Stimulated activated naive CD4-positive, alpha-beta T cell treated with Interleukin-2 at 50 U/mL for 16 hours (primary cell): ENCODE data around the gene SLC35E3.
"Not testable (repeated sequence)": the region's sequence is repeated elsewhere in the genome, so short reads cannot be mapped to it uniquely, and the experiment has no call there.

Experiments used
- DNase-seq: peaks from one replicate; lab custom pipeline; 2025; lab: John Stamatoyannopoulos, UW

SLC35E3 gene

DNA sequence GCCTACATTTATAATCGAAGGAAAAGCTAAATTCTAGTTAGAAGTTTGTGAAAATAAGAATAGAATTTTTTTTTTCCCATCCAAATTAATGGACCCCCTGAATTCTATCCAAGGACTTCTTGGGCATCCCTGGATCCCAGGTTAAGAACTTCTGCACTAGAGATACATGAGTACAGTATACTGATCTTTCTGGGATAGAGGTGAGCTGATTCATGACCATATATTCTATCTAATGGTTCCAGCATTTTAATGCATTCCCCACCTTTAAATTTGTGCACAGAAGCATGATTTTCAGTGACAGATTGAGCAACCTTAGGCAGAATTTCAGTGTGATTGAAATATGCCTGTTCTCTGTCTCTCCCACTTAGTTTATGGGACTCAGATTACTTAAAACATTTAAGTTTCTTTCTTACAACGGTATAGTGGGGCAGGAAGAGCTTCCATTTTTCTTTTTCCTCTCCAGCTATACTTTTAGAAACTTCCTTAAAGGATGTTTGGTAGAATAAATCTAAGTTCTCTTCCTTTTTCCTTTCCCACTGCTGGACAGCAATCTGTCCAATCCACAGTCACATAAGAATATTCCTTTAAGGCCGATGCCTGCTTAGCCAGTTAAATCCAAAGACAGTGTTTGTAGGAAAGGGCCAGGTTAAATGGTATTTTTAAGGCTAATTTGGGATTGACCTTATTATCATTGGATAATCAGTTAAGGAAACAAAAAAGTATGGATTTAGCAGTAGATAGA lies 68.7 kb downstream of the SLC35E3 start:
- no peak for DNase-seq

DNA sequence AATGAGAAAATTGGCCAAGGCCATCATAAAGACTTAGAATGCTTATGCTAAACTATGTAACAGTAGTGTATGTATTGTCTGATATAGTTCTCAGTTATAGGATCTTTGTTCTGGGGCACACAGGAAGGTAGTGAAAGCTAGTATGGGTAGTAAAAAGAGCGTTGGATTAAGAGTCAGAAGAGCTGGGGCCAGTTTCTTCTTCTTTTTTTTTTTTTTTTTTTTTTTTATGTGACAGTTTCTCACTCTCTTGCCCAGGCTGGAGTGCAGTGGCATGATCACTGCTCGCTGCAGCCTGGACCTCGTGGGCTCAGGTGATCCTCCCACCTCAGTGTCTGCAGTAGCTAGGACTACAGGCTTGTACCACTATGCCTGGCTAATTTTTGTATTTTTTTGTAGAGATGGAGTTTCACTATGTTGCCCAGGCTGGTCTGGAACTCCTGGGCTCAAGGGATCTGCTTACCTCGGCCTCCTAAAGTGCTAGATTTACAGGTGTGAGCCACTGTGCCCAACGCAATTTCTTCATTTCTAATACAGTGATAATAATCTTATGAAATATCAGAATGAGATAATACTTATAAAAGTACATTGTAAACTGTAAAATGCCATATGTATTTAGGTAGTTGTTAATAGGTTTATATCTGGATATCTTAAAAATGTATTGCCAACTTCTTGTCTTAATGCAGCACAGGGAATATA lies 69.4 kb downstream of the SLC35E3 start:
- no peak for DNase-seq

DNA sequence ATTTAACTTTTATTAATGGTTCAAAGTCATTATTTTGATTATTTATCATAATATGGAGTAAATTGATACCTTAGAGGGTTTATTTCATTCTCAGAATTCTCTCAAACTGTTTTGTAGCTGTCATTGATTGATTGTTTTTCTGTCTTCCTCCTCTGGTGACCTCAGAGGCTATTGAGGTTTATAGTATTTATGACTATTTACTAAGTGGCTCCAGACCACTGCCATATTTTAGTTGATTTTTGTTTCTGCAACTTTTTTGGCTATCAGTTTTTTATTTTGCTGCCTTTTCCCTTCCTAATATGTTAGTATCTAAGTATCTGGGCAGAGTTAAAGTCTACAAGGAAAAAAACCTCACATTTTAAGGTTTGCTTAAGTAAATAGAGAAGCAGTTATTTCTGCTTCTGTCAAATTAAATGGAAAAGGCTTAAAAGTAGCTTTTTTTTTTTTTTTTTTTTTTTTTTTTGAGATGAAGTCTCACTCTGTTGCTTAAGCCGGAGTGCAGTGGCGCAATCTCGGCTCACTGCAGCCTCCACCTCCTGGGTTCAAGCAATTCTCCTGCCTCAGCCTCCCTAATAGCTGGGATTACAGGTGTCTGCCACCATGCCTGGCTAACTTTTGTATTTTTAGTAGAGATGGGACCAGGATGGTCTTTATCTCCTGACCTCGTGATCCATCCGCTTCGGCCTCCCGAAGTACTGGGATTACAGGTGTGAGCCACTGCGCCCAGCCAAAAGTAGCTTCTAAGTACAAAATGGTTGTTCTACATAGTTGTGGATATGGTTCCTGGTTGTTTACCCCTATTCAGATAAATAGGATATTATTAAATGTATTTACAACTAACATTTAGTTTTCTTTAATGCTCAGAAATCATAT lies 70.2 kb downstream of the SLC35E3 start:
- DNase-seq: no peak

DNA sequence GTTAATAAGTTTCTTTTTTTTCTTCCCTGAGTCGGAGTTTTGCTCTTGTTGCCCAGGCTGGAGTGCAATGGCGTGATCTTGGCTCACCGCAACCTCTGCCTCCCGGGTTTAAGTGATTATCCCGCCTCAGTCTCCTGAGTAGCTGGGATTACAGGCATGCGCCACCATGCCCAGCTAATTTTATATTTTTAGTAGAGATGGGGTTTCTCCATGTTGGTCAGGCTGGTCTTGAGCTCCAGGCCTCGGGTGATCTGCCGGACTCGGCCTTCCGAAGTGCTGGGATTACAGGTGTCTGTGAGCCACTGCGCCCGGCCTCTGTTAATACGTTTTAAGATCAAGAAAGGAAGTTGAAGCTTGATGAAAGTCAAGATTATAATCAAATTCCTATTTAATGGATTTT lies 73.5 kb downstream of the SLC35E3 start:
- not testable (repeated sequence) for DNase-seq

DNA sequence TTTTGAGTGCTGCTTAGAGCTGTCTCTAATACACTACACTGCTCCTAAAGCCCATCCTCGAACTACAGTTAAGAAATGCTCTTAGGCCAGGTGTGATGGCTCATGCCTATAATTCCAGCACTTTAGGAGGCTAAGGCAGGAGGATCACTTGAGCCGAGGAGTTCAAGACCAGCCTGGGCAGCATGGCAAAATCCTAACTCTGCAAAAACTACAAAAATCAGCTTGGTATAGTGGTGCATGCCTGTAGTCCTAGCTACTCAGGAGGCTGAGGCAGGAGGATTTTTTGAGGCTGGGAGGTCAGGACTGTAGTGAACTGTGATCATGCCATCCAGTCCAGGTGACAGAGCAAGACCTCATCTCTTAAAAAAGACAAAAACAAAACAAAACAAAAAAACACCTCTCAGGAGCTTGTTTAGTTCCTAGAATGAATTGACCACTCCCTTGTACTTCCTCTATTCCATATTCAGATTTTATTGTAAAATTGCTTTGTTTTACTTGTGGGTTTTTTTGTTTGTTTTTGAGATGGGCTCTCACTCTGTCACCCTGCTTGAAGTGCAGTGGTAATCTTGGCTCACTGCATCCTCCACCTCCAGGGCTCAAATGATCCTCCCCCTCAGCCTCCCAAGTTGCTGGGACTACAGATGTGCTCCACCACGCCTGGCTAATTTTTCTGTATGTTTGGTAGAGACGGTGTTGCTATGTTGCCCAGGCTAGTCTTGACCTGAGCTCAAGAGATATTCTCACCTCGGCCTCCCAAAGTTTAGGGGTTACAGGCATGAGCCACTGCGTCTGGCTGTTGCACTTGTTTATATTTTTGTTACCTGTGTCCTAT lies 75.6 kb downstream of the SLC35E3 start:
- no peak for DNase-seq

DNA sequence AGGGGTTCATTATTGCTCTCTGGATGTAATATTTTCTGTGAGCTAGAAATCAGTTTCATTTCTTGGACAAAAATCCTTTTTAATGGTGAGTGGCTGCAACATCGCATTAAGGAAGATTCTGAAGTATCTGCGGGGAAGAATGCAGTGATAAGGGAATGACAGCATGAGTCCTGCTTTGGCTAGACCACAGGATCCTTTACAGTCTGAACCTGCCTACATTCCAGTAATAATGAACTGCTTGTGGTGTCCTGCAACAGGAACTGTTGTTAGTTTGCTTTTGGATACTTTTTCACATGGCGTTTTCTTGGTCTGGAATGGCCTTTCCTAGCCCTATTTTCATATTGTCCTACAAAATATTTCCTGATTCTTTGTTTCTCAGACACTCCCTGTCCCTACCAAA lies 77.7 kb downstream of the SLC35E3 start:
- DNase-seq: no peak

DNA sequence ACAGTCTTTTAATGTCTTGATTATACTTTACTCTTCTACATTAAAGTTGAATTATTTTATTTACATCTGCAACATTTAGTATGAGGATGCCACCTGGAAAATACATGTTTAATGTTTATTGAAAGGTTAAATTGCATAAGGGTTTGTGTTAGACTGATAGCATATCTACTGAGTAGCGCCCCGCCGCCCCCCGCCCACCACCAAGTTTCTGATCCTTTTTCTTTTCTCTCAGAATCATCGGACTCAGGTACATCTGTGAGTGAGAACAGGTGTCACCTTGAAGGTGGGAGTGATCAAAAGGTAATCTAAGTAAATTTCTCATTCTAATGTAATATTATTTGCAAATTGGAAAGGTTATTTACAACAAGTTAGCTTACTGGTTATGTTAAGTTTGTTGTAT lies 78.2 kb downstream of the SLC35E3 start:
- no peak for DNase-seq

DNA sequence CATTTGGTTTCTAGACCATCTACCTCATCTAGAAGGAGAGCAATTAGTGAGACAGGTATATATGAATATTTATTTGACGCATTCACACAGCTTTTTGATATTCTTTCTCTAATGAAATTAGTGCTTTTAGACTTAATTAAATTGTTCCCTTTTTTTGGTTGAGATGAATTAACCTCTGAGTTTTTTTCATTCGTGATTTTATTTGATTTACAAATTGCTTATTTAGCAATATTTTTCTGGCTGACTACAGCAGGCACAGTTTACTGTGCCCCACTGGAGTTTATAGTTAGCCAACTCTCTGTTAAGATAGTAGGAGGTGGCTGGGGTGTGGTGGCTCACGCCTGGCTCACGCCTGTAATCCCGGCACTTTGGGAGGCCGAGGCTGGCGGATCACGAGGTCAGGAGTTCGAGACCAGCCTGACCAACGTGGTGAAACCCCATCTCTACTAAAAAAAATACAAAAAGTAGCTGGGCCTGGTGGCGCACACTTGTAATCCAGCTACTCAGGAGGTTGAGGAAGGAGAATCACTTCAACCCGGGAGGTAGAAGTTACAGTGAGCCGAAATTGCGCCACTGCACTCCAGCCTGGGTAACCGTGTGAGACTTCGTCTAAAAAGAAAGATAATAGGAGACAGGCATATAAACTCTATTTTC lies 78.7 kb downstream of the SLC35E3 start:
- DNase-seq: no peak

DNA sequence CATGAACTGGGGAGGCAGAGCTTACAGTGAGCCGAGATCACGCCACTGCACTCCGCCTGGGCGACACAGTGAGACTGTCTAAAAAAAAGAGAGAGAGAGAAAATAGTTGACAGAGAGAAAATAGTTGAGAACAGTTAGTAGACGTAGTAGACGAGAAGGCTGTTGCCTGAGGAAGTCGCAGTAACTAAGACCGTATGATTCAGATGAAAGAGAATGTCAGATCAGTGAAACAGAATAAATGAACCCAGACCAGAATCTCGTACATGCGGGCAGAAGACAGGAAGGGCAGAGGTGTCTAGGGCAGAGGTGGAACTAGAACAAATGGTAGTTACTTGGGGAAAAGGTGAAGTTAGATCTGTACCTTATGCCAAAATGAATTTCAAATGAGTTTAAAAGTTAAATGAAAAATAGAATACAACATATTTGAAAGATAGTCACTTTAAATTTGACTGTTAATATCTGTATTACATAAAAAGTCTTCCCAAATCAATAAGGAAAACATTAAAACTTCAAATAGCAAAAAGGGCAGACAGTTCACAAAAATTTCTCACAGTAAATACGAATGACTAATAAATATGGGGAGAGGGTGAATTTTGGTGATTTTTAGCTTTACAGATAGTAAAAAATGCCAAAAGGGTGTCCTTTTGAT lies 79.7 kb downstream of the SLC35E3 start:
- no peak for DNase-seq

DNA sequence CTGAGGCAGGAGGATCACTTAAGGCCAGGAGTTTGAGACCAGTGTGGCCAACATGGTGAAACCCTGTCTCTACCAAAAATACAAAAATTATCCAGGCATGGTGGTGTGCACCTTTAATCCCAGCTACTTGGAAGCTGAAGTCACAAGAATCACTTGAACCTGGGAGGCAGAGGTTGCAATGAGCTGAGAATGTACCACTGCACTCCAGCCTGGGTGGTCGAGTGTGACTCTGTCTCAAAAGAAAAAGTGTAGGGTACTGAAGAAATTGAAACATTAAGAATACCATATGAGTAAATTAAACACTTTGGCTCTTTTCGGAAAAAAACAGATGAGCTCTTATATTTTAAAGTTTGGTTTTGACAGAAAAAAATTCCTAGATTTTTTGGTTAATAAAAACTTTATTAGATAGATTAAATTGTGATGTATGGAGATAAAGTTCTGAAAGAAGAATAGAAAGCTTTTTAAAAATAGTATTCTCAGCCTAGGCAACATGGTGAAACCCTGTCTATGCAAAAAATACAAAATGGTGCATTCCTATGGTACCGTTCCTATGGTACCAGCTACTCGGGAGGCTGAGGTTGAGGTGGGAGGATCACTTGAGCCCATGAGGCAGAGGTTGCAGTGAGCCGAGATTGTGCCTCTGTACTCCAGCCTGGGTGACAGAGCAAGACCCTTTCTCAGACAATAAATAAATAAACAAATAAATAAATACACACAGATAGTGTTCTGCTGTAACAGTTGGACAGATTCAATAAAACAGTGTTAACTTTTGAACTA lies 82.1 kb downstream of the SLC35E3 start:
- no peak for DNase-seq

DNA sequence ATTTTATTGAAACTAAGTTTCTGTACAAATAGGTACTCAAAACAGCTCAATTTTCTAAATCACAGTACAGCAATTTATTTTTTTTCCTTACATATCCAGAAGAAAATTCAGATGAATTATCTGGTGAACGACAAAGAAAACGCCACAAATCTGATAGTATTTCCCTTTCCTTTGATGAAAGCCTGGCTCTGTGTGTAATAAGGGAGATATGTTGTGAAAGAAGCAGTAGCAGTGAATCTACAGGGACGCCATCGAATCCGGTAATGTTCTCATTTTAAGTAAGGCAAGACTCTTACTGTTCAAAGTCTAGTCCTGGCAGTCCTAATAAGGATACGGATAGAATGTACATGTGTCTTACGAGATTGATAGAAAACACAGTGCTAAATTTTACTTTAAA lies 82.7 kb downstream of the SLC35E3 start:
- no peak for DNase-seq
